Measurements from ENCODE around the gene KLHL6. TPM values are rescaled to one million over a fixed set of nuclear protein-coding genes. Genes with fewer than 3 reads are reported as not detected.
A peak's percentile ranks its signal among the peaks of the same experiment; 100 is the strongest.
"Not testable (repeated sequence)": the region's sequence is repeated elsewhere in the genome, so short reads cannot be mapped to it uniquely, and the experiment has no call there.

The KLHL6 gene
- total and polyA plus RNA-seq, 12 donors, result 0.34 to 7.5 (median 2.5) TPM

DNA sequence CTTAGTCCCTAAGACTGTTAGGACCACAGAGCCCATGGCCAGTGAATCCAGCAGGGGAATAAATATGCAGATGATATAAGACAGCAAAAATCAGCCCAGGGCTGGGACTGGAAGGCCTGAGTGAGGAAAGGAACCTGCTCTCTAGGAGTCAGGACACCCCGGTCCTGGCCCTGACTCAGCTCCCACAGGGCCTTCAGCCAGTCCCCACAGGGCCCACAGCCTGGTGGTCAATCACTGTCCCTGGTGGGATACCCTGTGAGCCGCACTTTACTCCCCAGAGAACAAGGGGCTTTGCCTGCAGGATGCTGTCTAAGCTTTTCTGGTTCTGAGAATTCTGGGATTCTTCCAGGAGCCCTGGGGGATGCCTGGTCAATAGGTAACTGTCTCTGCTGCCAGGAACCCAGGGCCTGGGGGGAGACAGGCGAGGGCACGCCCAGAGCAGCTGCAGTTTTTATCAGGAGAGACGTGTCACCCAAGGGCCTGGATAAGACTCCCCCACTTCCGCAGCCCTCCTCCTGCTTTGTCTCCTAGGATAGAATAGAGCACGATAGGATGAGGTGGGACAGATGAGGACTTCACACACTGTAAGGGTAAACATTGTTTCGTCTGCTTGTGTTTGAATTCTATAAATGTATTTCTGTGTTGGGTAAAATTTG lies 77.6 kb downstream of the KLHL6 start:
- H3K27ac ChIP-seq, result no peak overlapping the region
- WGBS, 4 donors, result 81 to 88% (median 86%) methylated on average over 4 to 8 of the region's 8 CpGs
- H3K4me3 ChIP-seq, result no peak overlapping the region
- no peaks in the 10 kb centered on the region for H3K9me3 ChIP-seq (replicated peaks in 1 of 3)
- intact Hi-C loops (cut with DNase I), result loop anchor here in 1 of 2 donors (10.0 kb wide), 1 partner anchor 407 kb away; the partner anchor contains the start of gene PARL
- TF ChIP-seq, protein P1, sequence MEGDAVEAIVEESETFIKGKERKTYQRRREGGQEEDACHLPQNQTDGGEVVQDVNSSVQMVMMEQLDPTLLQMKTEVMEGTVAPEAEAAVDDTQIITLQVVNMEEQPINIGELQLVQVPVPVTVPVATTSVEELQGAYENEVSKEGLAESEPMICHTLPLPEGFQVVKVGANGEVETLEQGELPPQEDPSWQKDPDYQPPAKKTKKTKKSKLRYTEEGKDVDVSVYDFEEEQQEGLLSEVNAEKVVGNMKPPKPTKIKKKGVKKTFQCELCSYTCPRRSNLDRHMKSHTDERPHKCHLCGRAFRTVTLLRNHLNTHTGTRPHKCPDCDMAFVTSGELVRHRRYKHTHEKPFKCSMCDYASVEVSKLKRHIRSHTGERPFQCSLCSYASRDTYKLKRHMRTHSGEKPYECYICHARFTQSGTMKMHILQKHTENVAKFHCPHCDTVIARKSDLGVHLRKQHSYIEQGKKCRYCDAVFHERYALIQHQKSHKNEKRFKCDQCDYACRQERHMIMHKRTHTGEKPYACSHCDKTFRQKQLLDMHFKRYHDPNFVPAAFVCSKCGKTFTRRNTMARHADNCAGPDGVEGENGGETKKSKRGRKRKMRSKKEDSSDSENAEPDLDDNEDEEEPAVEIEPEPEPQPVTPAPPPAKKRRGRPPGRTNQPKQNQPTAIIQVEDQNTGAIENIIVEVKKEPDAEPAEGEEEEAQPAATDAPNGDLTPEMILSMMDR (IDR thresholded peaks at IDR 0.05), result no peak
- no peak for TF ChIP-seq POLR2A (IDR thresholded peaks at IDR 0.05)
- H3K27me3 ChIP-seq, result no peaks in the 10 kb centered on the region
- H3K36me3 ChIP-seq (replicated peaks in 1 of 2), result no peaks in the 10 kb centered on the region
- H3K4me1 ChIP-seq (replicated peaks in 1 of 2), result no peaks in the 10 kb centered on the region
- DNase-seq, result peak in 1 of 7 donors; percentile 48

DNA sequence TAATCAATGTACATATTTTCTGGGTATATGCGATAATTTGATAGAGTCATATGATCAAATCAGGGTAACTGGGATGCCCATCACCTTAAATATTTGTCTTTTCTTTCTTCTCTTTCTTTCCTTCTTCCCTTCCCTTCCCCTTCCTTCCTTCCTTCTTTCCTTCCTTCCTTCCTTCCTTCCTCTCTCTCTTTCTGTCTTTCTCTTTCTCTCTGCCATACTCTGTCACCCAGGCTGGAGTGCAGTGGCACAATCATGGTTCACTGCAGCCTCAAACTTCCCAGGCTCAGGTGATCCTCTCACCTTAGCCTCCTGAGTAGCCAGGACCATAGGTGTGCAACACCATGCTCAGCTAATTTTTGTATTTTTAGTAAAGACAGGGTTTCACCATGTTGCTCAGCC lies 79.7 kb downstream of the KLHL6 start:
- H3K27me3 ChIP-seq; H3K9me3 ChIP-seq (replicated peaks in 1 of 3); H3K4me3 ChIP-seq; H3K4me1 ChIP-seq (replicated peaks in 1 of 2); H3K27ac ChIP-seq; DNase-seq; H3K36me3 ChIP-seq (replicated peaks in 1 of 2): not testable (repeated sequence)
- 90 to 96% (median 94%) methylated on average over 1 of the region's 1 CpG for WGBS, 4 donors
- intact Hi-C loops (cut with DNase I), result loop anchor here in 1 of 2 donors (10.0 kb wide), 1 partner anchor 409 kb away; the partner anchor contains the start of gene PARL

DNA sequence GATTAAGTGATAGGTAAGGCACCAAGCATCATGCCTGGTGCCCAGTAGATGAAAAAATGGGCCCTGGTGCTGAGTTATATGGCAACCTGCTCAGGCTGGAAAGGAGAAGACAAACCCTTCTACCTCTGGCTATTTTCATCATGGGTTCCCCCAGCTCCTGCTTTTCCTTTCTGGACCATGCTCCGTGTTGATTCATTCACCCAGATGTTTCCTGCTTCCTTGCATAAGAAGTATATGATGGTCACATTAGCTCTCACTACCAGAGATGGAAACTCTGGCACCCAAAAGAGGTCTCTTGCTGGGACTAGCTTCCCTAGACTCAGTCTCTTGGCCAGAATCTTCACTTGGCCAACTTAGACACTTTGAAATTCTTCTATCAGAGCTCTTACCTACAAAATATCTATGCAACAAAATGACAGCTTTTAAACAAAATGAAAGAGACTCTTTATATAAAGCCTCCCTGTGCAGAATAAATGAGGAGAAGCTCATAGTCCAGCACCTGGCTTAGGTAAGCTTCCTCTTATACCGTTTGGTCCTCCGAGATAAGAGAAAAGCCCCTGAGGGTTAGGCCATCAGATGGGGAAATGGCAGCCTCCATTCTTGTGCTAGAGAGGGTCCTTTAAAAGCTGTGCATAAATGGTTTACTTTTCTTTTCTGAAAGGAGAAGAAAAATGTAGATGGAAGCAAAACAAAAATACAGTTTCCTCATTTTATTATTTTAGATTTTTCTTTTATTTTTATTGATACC lies 80.3 kb downstream of the KLHL6 start:
- 62 to 72% (median 70%) methylated on average over 3 of the region's 3 CpGs for WGBS, 4 donors
- intact Hi-C loops (cut with DNase I), result loop anchor here in 1 of 2 donors (10.0 kb wide), 1 partner anchor 410 kb away; the partner anchor contains the start of gene PARL
- Histone ChIP-seq H3K27ac (no peak overlapping the region), H3K4me1 (replicated peaks in 1 of 2) (no peaks in the 10 kb centered on the region), H3K27me3 (no peaks in the 10 kb centered on the region), H3K9me3 (replicated peaks in 1 of 3) (no peaks in the 10 kb centered on the region), H3K36me3 (replicated peaks in 1 of 2) (no peaks in the 10 kb centered on the region), H3K4me3 (no peak overlapping the region)
- peak in 1 of 7 donors; percentile 35 for DNase-seq
- TF ChIP-seq, protein P1 (IDR thresholded peaks at IDR 0.05), result no peak

GRCh38 chr3:183473969-183474368 lies 81.5 kb downstream of the KLHL6 start:
- 81 to 93% (median 87%) methylated on average over 2 of the region's 2 CpGs for WGBS, 4 donors
- H3K27ac ChIP-seq, result no peak overlapping the region
- intact Hi-C loops (cut with DNase I), result loop anchor here (5.0 to 10.0 kb wide), 3 partner anchors 283 to 411 kb away; partner anchors contain the start of gene PARL (in 1 of the 2)

More at GRCh38 chr3:183473969-183474368, 81.5 kb downstream of the KLHL6 start:
- Histone ChIP-seq H3K4me1 (replicated peaks in 1 of 2) (peaks cover 5% of the 10 kb centered on the region in 2 donors), H3K9me3 (replicated peaks in 1 of 3) (no peaks in the 10 kb centered on the region), H3K36me3 (replicated peaks in 1 of 2) (no peaks in the 10 kb centered on the region), H3K27me3 (no peaks in the 10 kb centered on the region), H3K4me3 (no peak overlapping the region)
- no peak for TF ChIP-seq POLR2A (IDR thresholded peaks at IDR 0.05)
- TF ChIP-seq, protein P1 (IDR thresholded peaks at IDR 0.05), result no peak
- no peak for DNase-seq

Data from adrenal gland (tissue), 12 donors.